ENCODE results near the gene KRTAP10-12.

Gene KRTAP10-12

DNA sequence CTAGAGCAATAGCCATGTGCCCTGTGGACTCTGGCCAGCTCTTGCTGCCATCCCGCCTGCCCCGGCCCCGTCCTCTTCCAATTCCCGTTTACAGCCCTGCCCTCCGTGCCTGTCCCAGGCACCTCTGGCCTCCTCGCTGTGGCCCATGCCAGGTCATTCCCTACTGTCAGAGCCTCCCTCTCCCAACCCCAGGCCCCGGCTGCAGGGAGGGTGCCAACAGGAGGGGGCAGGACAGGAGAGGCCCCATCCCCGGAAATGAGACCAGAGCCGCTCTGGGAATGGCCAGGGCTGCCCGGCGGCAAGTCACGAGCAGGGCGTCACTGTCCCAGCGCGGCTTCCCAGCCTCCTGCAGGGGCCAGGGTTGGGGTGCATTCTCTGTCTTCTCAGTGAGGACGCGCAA, 37.9 kb downstream of the KRTAP10-12 start:
- DNase-seq: no peak

GRCh38 chr21:44735821-44736220, 38.8 kb downstream of the KRTAP10-12 start:
- DNase-seq: peak; percentile 69

DNA sequence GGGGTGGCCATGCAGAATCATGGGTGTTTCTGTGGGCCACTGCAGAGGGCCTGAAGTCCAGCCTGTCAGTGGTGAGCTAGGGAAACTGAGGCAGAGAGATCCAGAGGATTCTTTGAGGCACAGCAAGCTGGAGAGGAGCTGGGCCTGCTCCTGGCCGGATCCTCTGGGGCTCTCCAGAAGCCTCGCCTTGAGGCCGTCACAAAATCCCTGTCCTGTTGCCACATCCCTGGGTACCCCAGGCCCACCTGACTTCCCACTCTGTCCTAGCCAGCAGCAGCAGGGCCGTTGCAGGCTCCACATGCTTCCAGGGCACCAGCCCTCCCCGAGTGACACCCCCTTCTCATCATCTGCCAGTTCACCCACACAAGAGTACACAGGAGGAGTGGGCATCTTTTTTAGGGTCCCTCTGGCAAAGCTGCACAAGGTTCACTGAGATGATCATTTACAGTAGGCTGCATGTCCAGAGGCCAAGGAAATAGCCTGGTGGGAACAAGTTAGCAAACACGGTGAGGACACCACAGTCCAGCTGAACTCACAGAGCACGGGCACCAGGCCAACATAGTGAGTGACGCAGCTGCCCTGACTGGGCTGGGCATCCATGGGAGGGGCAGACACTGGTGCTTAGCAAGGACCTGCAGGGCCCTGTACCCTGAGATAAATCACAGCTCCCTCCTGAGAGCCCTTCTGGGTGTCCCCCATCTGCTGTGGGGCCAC, 39.5 kb downstream of the KRTAP10-12 start:
- peak; percentile 95 for DNase-seq

DNA sequence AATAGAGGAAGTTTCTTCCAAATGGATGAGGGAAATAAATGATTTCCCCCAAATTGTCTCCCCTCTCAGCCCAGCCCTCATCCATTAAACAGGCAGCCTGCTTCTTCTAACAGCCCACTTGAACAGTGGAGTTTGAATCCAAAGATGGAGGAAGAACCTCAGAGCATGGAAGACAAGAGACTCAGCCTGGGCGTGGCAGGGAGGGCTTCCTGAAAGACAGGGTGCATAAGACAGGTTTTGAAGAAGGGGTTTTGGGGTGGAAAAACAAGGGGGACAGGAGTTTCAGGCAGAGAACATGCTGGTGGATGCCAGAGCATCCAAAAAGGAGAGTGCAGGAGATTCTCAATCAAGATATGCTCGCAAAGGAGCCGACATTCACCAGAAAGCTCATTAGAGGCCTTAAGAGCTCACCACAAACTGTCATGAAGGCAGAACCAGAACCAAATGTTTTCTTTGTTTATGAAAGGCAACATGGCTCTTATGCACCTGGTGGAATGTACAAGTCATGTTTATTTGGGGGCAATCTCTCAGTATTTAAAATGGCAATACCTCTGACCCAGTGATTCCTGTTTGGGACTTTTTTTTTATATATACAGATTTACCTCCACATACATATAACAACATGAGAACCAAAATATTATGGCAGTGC, 40.9 kb downstream of the KRTAP10-12 start:
- DNase-seq: no peak

DNA sequence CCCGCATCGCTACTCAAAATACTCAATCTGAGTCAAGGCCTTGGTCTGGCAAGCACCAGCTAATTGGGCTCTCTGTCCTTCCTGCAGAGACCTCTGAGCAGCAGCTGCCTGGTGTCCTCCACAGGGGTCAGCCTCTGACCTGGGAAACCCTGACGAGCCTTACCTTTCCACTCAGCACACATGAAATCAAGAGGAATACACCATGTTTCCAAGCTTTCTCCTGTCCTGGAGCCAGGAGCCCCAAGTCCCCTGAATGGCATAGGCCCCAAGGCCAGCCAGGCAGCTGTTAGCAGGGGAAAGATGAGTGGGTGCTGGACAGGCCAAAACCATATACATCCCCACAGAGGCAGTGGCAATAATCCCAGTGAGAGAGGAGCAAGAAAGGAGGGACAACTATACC, 41.6 kb downstream of the KRTAP10-12 start:
- no peak for DNase-seq

DNA sequence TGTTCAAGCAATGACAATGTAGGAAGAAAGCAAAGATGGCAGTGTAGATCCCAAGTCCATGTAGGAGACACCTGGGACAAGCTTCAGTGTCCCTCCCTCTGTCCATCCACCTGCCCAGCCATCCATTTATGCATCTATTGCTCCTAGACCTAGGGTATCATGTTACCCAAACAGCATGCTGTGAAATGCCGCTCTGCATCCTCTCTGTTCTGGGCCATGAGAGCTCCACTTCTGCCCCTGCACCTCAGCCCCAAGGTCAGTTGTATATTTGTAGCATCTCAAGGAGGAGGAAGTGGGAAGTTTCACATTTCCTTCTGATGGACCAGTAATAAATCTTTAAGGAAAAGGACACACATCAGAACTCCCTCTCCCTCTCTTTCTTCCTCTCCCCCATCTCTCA, 42.3 kb downstream of the KRTAP10-12 start:
- DNase-seq: no peak

DNA sequence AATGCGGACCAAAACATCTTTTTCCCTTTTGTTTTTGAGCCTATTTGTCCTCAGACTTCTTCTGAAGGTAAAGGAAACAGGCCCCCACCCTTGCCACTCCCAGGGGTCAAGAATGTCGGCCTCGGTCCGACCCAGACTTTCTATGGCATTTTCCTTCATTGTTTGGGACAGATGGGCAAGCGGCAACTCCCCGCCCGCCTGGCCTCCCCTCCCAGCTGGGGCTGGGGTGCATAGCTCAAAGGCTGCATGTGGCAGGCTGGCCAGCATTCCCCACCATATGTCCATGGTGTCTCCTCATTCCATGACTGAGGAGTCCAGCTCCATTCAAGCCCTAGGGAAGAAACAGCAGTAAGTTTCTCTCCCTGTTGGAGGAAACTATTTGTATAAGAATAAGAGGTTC, 43.8 kb downstream of the KRTAP10-12 start:
- DNase-seq: no peak

DNA sequence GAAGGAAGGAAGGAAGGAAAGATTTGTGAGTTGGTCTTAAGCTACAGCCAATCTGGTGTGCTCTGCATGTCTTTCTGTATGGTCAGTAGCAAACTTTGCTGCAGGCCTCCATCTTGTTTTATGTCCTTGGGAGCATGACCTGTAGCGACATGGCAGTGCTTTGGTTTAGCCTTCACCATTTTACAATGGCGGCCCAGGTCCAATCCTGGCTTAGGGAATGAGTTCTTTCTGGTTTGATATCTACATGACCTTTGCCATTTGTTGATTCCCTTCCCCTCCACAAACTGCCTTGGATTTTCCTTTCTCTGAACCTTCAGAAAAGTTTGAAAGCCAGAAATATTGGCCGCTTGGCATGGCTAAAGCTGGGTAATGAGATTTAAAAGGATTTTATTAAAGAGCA, 44.9 kb downstream of the KRTAP10-12 start:
- no peak for DNase-seq

GRCh38 chr21:44742418-44743153, 45.6 kb downstream of the KRTAP10-12 start:
- DNase-seq: peak; percentile 18

Data from NCI-H2029 (cell line).